Fibroblast of the conjunctiva (primary cell): Measurements from ENCODE around the gene ACVR2B.
A peak's percentile ranks its signal among the peaks of the same experiment; 100 is the strongest.

Experiments
- DNase-seq: peaks from one replicate; pipeline ENCODE4 v3.0.0-alpha.2; 2010; ENCODE audit warnings: low read depth

Gene ACVR2B

DNA sequence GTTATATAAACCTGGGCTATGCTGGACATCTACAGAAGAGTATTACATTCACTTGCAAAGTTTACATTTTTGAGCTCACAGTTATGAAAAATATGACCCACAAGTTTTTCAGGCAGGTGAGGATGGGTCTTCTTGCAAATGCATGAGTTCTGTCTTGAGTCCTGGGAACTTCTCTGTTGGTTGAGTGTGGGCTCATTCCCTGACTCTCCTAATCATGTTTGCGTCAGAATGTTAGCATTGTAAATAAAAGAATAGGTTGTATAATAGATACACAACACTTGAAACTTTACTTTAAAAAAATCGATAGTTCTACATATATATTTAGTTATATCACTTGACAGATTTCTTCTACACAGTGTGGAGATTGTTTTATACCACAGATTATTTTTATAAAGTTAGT lies 35.3 kb downstream of the ACVR2B start:
- DNase-seq: no peak

DNA sequence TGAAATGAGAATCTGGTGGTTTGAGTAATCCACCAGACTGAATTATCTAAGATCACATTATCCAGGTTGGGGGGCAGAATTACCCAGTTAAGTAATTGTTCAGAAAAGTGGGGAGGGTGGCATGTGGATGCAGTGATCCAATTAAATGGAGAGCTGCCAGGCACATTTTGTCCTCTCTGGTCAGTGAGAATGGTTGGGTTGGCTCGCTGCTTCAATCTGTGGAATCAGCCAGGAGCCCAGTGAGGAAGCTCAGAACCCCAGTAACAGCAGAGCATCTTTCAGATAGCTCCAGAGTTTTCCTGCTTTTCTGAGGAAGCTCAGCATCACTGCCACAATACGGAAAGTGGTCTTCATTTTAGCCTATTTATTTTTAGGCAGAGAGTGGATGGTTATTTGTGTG lies 36.1 kb downstream of the ACVR2B start:
- DNase-seq: no peak

DNA sequence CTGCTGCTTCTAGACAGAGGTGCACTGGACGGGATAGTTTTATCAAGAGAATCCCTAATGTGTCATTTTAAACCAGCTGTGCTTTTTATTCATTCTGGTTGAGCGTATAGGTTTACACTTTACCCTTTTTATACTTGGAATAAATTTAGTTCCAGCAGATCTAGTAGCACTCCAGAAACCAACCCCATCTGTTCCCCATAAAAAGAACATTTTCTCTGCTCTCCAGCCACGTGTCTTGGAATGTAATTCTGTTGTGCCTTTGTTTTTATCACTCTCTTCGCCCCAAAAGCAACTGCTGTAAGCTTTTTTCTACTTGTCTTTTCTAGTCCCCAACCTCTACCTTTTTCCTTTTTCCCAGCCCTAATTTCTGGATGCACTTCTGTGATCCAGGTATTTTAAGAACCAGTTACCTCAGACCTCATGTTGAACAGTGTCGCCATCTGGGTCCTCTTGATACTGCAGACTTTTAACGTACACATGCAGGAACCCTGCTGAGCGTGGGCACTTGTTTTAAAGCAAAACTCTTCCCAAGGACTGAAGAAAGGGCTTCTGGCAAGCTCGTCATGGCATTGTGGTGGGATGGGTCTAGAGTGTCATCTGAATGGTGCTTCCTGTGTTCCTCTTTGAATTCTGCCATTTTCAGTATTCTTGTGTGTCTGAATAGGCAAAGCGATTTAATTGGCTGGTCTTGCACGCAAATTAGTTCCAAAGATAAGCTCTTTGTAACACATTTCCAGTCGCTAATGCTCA lies 36.8 kb downstream of the ACVR2B start:
- DNase-seq: no peak

DNA sequence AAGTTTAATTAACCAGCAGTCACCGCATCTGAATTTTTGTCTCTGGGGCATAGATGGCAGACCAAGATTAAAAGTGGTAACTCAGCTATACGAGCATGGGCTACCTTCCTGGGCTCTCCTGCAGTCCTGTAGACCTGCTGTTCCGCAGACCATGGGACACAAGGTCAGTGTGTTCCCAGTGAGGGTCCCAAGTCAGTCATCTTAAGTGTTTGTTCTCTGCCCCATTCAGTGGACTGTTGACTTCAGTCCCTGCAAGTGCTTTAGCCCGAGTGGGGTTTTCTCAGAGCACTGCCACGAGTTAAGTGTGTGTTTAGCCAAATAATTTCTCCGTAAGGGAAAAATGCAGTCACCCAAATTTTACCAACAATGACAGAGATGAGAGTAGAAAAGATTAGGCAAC lies 37.5 kb downstream of the ACVR2B start:
- no peak for DNase-seq

DNA sequence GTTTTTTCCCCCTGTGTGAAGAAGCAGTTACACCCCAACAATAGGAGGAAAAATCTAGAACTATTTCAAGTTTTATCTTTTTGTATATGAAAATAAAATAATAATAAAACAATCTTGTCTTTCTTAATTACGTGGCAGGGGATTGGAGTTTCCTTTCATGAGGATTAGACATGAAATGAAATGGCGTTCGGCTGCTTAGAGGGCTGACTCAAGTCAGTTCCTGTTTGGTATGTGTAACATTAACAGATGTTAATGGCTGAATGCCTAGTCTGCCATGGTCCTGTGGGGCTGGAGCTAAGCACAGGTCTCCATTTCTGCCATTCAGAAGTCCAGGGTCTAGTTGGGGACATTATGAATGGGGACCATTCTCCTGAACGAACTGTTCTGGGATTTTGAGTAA lies 39.3 kb downstream of the ACVR2B start:
- DNase-seq: peak; percentile 28

DNA sequence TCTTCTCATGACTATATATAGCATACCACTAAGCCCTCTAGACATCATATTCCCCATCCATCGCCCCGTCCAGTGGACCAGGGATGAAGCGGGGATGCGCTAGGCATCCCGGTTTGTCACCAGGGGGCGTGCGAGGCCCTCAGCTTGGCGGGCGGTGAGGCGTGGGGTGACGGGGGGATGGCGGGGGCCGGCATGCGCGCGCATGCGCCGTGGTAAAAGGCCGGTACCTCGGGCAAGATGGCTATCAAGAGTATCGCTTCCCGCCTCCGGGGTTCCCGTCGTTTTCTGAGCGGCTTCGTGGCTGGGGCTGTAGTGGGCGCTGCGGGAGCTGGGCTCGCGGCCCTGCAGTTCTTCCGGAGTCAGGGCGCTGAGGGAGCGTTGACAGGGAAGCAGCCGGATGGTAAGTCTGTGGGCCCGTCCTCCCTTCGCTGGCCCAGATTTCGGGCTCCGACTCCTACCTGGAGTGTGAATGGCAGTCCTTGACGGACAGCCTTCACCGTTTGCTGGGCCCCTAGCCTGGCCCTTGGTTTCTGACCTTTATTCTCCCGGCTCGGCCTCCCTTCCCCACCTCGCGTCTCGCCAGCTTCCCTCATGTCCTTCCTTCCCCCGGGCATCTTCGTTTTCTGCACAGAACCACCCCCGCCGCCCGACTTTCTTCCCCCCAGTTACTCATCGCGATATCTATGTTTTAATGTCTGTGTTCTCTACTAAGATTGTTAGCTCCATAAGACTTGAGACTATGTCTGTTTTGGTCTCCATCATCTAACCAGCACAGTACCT lies 42.6 kb downstream of the ACVR2B start, which contains the start of gene EXOG:
TSS of gene EXOG (plus strand) at position 210 of the 780 bp plus-strand sequence. CDS start at position 238, 28 bp downstream.
- DNase-seq: peak; percentile 91

DNA sequence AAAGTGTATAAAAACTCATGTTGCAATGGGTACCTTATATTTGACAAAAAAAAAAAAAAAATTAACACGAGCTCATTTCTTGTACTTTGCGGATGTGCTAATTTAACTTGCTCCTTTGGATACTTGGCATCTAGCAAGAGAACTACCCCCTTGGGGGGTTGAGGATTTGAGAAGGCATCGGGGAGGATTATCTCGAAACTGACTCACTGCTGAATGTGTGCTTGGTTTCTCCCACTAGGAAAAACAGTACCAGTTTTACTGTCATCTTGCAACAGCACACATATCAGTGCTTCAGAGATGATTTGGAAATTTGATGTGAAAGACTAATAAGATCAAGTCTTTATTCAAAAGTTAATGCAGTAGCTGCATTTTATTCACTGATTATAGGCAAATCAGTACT lies 43.3 kb downstream of the ACVR2B start:
- DNase-seq: peak; percentile 39

DNA sequence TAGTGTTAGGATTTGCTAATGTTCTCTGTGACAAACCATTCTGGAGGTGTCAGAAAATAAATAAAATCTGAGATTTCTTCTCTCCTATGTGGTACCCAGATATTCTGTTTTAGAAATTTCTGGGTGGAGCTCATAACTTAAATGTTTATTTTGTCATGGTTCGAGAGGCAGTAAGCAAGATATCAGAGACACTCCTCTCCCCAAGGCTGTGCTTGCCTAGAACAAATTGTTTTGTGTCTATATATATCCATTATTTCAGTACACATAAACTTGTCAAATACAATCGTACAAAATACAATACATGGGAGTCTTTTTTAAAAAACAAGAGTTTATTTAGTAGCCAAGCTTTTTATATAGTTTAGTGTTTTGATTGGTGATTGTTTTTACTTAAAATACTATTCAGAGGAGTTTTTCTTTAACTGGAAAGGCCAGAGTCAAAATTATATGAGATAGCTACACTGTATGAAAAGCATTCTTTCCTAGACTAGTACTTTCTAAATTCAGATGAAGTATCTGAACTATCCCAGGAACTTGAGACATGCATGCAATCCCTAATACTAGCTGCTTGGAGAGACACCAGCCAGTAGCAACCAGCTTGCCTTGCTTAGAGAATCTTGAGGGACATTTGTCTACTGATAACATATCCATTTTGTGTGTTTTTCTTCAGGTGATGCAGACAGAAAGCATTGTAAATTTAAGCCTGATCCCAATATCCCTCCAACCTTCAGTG lies 47.2 kb downstream of the ACVR2B start:
- DNase-seq: no peak

DNA sequence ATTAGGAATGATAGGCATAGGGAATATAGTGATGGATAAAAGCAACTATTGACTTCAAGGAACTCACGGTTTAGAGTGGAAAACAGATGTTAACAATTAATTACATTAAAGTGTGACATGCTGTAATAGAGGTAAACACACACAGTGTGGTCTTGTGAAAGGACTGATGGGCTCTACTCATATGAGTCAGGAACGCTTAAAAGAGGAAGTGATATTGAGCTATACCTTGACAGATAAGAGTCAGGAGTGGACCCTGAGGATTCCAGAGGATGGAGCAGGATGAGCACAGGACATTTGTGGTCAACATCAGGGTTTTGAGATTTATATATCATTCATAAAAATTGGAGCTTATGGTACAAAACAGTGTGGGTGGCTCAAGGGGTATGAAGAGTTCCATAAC lies 53.4 kb downstream of the ACVR2B start:
- DNase-seq: no peak

DNA sequence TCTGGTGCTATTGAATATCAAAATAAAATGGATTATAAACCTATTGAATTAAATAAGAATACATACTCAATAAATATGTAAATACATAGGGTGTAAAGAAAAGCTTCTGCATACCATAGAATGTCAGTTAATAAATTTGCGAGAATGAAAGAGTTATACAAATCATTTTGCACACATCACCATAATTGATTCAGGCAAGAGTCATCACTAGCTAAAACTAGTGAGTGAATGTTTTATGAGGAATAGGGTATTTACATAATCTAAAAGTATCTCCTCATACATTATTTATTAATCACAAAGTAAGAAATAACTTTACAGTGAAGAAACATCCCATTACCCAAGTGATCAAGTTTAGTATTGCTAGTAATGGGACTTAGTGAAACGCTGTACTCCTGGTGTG lies 56.0 kb downstream of the ACVR2B start:
- no peak for DNase-seq

DNA sequence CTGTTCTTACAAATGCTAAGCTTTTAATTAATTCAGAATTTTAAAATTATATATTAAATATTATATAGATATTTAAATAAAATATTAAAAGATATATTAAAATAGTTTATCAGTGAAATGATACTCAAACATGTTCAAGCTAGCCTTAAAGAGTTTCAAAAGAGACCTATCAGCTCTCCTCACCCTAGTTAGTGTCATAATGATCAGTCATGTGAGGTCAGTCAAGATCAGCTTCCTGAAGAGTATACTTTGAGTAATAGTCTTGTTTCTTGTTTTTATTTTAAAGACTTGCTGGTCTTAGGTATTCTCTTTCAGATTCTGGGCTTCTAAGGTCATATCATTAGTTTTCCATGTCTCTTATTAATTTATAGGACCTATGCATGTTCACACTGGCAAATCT lies 56.9 kb downstream of the ACVR2B start:
- no peak for DNase-seq

DNA sequence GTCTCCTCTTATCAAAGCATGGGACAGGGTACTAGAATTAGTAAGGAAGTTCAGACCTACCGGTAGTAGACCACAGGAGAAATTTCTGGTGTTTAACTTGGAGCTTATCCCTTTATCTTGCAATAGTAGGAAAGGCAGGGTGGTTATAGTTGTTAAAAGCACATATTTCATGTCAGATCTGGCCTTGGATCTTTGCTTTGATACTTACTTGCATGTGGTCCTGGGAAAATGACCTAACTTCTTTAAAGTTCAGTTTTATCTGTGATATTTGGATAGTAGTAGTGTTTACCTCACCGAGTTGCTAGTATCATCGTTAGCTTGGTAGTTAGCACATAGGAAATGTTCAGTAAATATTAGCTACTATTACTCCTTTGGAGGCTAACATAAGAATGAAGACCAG lies 57.9 kb downstream of the ACVR2B start:
- no peak for DNase-seq

DNA sequence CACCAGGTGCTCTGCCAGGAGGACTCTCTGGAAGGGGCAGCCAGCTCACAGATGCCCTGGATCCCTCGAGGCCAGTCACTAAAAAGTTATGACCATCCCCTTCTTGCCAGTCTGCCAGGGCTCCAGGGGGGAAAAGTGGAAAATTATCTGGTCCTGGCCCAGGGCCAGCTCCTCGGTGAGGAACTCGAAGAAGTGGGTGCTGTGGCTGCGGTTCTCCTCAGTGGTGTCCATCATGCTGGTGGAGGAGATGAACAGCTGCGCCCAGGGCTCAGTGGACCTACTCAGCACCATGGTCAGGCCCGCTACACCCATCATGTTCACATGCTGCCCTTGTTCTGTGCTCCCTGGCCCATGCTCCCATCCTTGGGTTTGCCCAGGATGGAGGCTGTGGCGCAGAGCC lies 61.7 kb downstream of the ACVR2B start:
- DNase-seq: no peak

DNA sequence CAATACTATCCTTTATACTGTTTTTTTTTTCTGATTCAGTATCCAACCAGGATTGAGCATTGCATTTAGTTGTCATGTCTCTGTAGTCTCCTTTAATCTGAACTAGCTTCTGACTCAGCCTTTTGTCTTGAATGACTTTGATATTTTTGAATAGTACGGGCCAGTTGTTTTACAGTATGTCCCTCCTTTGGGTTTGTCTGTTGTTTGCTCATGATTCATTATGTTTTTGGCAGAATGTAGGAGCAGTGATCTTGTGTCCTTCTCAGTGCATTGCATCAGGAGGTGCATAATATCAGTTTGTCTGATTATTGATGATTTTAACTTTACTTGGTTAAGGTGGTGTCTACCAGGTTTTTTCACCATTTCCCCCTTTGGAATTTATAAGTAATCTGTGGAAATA lies 63.0 kb downstream of the ACVR2B start:
- DNase-seq: no peak

DNA sequence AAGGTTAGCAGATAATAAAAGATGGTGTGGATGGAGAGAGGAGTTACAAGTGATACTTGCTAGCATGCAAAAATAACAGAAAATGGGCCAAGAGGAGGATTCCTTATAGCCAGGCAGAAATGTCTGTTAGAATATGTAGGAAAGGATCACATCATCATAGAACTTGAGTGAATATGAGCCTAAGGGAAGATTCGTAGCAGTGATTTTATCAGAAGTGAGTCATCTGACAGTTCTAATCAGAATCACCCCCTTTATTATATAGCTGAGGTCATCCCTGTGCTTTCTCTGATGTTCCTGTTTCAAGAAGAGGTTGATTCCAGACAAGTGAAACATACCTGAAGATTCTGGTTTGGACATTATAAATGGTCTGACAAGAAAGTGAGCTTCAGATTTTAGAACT lies 65.3 kb downstream of the ACVR2B start:
- no peak for DNase-seq

DNA sequence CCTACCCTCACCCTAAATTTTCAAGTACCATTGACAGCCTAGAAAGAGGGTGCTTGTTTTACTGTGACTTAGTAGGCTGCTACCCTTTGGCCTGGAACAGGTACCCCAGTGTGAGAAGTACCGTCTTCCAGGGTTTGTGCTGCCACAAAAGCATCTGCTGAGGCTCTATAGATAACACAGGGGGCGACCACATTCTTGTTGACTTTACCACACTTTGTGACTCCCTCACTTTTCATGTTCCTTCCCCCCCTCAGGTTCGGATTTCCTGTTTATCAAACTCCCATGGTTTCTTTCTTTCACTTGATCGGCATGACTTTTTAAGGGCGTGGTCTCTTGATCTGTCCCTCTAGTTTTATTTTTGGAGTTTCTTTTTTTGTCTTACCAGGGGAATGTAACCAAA lies 66.0 kb downstream of the ACVR2B start:
- no peak for DNase-seq

DNA sequence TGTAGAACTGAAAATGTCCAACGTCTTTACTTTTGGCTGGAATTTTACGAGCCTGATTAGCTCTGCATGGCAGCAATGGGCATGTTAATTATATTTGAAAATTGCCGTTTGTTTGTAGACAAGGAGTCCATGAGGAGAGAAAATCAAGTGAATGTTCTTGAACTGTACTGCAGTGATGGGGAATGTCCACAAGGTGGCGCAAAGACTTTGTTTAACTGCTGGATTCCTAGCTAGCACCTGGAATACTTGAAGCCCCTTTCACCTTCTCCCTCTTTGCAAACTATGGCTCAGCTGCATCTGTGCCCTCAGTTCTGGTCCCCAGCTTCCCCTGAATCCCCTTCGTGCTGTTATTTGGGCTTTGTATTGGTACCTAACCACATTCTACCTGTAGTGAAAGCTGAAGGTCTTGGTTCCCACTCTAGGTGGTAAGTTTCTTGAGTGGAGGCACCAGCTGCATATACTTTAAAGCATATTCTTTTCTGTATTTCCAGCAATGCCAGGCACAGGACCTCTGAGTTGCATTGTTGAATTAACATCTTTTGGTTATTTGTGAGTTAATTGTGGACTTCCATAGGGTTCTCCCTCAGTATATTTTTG lies 67.8 kb downstream of the ACVR2B start:
- peak; percentile 60 for DNase-seq

DNA sequence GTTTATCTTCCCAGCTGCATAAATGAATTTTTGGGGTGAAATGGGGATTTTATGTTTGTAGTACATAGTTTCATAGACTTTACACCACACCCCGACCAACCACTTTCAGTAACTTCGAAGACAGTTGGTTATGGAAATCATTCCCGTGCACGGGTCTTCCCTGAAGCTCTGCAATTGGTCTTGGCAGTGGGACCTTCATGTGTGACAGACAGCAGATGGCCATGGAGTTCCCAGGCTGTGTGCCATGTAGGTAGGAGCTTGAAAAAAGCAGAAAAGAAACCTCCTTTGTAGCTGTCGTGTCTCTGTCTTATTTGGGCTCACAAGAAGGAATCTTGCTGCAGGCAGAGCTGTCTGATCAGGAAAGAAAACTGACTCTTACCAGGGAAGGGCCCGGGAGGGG lies 68.3 kb downstream of the ACVR2B start:
- DNase-seq: no peak

DNA sequence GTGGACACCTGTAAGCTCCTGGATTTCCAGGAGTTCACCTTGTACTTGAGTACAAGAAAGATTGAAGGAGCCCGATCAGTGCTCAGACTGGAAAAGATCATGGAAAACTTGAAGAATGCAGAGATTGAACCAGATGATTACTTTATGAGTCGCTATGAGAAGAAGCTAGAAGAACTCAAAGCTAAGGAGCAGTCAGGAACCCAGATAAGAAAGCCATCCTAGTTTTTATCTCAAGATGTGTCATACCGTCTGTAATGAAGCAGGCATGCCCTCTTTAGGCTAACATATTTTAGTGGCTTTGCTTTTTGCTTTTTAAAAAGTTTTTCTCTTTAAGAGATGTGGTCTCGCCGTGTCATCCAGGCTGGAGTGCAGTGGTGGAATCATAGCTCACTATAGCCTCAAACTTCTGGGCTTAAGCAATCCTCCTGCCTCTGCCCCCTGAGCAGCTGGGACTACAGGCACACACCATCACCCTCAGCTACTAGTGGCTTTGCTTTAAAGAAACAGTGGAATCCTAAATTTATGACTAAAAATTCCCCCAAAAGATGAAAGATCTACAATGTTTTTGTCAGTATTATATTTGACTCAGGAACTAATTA lies 70.5 kb downstream of the ACVR2B start:
- DNase-seq: no peak

DNA sequence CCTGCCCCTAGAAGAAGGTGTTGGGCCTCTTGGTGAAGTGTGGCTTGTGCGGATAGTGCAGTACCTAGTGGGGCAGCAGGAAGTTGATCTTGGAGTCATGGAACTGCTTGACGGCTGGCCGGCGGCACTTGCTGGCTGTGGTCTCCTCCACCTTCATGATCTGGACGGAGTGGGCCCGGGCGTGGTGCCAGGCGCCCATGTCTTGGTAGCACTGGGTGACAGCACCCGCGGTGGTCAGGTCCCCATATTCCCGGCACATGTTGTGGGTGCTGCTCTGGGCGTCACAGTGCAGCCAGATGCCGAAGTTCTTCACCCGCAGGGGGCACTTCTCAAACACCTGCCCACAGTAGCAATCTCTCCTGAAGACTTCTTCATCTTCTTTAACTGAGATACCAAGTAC lies 73.1 kb downstream of the ACVR2B start:
- no peak for DNase-seq

DNA sequence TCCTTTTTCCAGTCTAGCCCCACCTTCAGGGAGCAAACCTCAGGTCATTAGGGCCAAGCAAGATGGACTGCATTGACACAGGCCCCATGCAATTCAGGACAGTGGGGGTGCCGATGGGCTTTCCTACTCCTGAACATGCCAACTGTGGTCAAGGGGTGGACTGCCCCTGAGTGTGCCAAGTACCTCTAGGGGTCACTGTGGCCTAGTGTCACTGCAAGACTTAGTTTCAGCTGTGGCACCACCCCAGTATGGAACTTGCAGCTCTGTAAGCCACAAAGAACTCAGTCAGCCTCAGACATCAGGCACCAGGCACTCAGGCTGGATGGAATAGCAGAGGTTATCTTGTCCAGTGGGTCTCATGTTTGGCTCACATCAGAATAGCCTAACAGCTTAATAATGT lies 74.8 kb downstream of the ACVR2B start:
- no peak for DNase-seq

DNA sequence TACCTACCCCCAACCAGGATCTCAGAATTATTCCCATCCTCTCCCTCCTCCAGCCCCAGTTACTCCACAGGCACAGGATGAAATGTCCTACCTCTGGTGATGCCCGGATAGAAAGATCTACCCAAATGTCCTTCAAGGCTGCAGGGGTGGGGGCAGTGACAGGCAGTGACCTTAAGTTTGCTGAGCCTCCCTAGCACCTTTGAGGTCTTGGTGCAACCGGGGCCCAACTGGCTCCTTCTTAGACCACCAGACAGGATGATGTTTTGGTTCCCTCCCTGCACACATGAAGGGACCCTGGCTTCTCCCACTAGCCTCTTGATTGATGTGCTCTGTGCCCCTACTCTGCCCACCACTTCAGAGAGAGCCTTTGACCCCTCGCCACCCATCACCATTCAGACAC lies 78.8 kb downstream of the ACVR2B start:
- no peak for DNase-seq
